Measurements from ENCODE around the gene BRWD1. TPM values are rescaled to one million over a fixed set of nuclear protein-coding genes. Genes with fewer than 3 reads are reported as not detected.

BRWD1 gene
- total and polyA plus RNA-seq, 2 of the 8 experiments (the other 6 are each of a cell fraction or from before 2014, with no cell fraction given), result 9.3 to 45.2 TPM

DNA sequence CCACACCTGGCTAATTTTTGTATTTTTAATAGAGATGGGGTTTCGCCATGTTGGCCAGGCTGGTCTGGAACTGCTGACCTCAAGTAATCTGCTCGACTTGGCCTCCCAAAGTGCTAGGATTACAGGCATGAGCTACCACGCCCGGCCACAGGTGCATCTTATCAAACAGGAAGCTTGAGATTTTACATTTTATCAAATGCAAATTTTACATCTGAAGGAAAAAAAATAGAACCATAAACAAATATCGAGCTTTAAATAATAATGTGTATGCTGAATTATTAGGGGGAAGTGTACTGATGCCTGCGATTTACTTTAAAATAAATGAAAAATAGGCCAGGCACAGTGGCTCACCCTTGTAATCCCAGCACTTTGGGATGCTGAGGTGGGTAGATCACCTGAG is 16.6 kb upstream of the BRWD1 start:
- WGBS, 2 experiments (ENCODE audit: extremely low coverage in 1 of 2, insufficient coverage in 1 of 2, insufficient read length in 1 of 2, insufficient replicate concordance in 2 of 2, low coverage in 1 of 2, low lambda C conversion rate in 2 of 2, missing lambda C conversion rate in 1 of 2), result 93% methylated on average over 6 of the region's 6 CpGs; no CpG with 5 or more reads in 1 of the 2 experiments
- H3K4me3 ChIP-seq (ENCODE audit: extremely low read depth in 1 of 4, insufficient read depth in 2 of 4, low read depth in 3 of 4, low read length in 4 of 4), result no peak overlapping the region
- no peak overlapping the region for H3K18ac ChIP-seq (ENCODE audit: extremely low read depth, low read length)
- no peaks in the 10 kb centered on the region for H3K79me1 ChIP-seq (ENCODE audit: low read depth, low read length)
- no peak overlapping the region for H3K23ac ChIP-seq (ENCODE audit: insufficient read length)
- no peak overlapping the region for H2BK120ac ChIP-seq (replicated peaks; ENCODE audit: low read depth, low read length)
- H2BK20ac ChIP-seq (ENCODE audit: low read length), result no peak overlapping the region
- no peak overlapping the region for H4K91ac ChIP-seq (replicated peaks; ENCODE audit: insufficient read length, low read length)
- H3K4ac ChIP-seq (replicated peaks; ENCODE audit: insufficient read length, low read depth, low read length), result no peak overlapping the region
- no peaks in the 10 kb centered on the region for H4K20me1 ChIP-seq (replicated peaks in 1 of 2; ENCODE audit: control insufficient read depth in 1 of 2, insufficient read depth in 2 of 2, low read length in 2 of 2)
- no peaks in the 10 kb centered on the region for H3K79me2 ChIP-seq (ENCODE audit: control insufficient read depth in 1 of 2, insufficient read depth in 2 of 2, low read length in 2 of 2)
- H4K5ac ChIP-seq (ENCODE audit: insufficient read length, low read depth, low read length), result no peak overlapping the region
- H3K23me2 ChIP-seq (ENCODE audit: low read depth, low read length), result no peaks in the 10 kb centered on the region
- H3K9me3 ChIP-seq (ENCODE audit: insufficient read depth in 2 of 2, low read depth in 1 of 2, low read length in 1 of 2), result no peaks in the 10 kb centered on the region
- no peak overlapping the region for H3K9ac ChIP-seq (replicated peaks in 1 of 4; ENCODE audit: extremely low read depth in 1 of 4, low read depth in 3 of 4, low read length in 3 of 4)
- H4K8ac ChIP-seq (ENCODE audit: extremely low read depth, insufficient read depth, low read length), result no peak overlapping the region
- no peak for DNase-seq (ENCODE audit: low read depth in 1 of 2, low spot score in 2 of 2)
- H2BK5ac ChIP-seq (ENCODE audit: low read depth, low read length), result no peak overlapping the region
- no peak overlapping the region for H2BK15ac ChIP-seq (ENCODE audit: low read length)
- no peak overlapping the region for H2BK12ac ChIP-seq (ENCODE audit: low read depth, low read length)
- CTCF ChIA-PET (ENCODE audit: partially characterized antibody), result interaction anchor here (1.0 kb wide), 1 partner anchor 14 kb away, joined by 3 read pairs; no protein-coding TSS in a partner anchor
- no peak overlapping the region for H3K14ac ChIP-seq (ENCODE audit: insufficient read length)
- no peak overlapping the region for H3K27ac ChIP-seq (ENCODE audit: low read depth, low read length)
- H3K56ac ChIP-seq (replicated peaks; ENCODE audit: insufficient read length, low read depth, low read length), result no peak overlapping the region
- H2AK5ac ChIP-seq (ENCODE audit: low read depth, low read length), result no peak overlapping the region
- POLR2A ChIA-PET (ENCODE audit: partially characterized antibody), result interaction anchor here (1.2 to 5.3 kb wide), 5 partner anchors 9 to 19 kb away, joined by 3 to 31 read pairs (median 7); partner anchors contain the start of genes BRWD1 and HMGN1
- no peaks in the 10 kb centered on the region for H3K27me3 ChIP-seq (replicated peaks in 1 of 4; ENCODE audit: control insufficient read depth in 3 of 4, extremely low read depth in 1 of 4, insufficient read depth in 3 of 4, low read length in 3 of 4)
- no peak overlapping the region for H3K4me2 ChIP-seq (ENCODE audit: insufficient read depth in 1 of 2, low read depth in 2 of 2, low read length in 2 of 2)
- H2AFZ ChIP-seq (ENCODE audit: low read length), result no peak overlapping the region
- H3K4me1 ChIP-seq (replicated peaks in 1 of 4; ENCODE audit: control insufficient read depth in 3 of 4, insufficient read depth in 4 of 4, low read length in 3 of 4), result peaks cover 0 to 2% (median under 1%) of the 10 kb centered on the region in 4 experiments; a peak in 3 of 7 replicates
- FAIRE-seq, result no peak
- H3K36me3 ChIP-seq (ENCODE audit: control insufficient read depth in 2 of 4, insufficient read depth in 4 of 4, low read length in 3 of 4), result no peaks in the 10 kb centered on the region
- TF ChIP-seq POLR2AphosphoS5 (IDR thresholded peaks at IDR 0.05; ENCODE audit: low read depth, low read length) (no peak), HDAC2 (IDR thresholded peaks at IDR 0.05; ENCODE audit: borderline replicate concordance in 1 of 2, low read depth in 2 of 2, low read length in 2 of 2) (no peak), GTF2F1 (IDR thresholded peaks at IDR 0.05; ENCODE audit: borderline replicate concordance, low read depth, low read length) (no peak), CBX8 (IDR thresholded peaks at IDR 0.05; ENCODE audit: borderline replicate concordance, low read depth, low read length) (no peak)

All from H1 (cell line).